Esophagus muscularis mucosa (tissue), 3 donors: ENCODE data around the gene ELAVL3.

Experiments
- CTCF ChIP-seq, 3 experiments: fragments of 200-600 bp in 2 of 3; fragments of 450-650 bp in 1 of 3; sonication (generic) in 2 of 3; IDR thresholded peaks; one replicate each; pipeline ENCODE4 v1.5.1; 2017 to 2019; ENCODE audit warnings: antibody characterized with exemption in 3 of 3, mild to moderate bottlenecking in 2 of 3, moderate library complexity in 1 of 3
- POLR2A ChIP-seq: fragments of 450-650 bp; IDR thresholded peaks from one replicate; pipeline ENCODE4 v1.6.1; 2017; ENCODE audit warnings: antibody characterized with exemption, moderate library complexity, mild to moderate bottlenecking, low read depth

GRCh38 chr19:11447347-11448262 lies 33.2 kb downstream of the ELAVL3 start:
- TF ChIP-seq CTCF (IDR thresholded peaks at IDR 0.05) (no peak), POLR2A (no peak)
